Measurements from ENCODE around the gene ARHGEF28. TPM values are rescaled to one million over a fixed set of nuclear protein-coding genes. Genes with fewer than 3 reads are reported as not detected.
A peak's percentile ranks its signal among the peaks of the same experiment; 100 is the strongest.

The ARHGEF28 gene
- total and polyA plus RNA-seq, 2 of the 13 experiments (the other 11 are each of a cell fraction or from before 2014, with no cell fraction given) = 17.4 to 34.1 TPM

- TF ChIP-seq ZNF567 (CRISPR knock-in tag; IDR thresholded peaks at IDR 0.05; ENCODE audit: borderline replicate concordance) (no peak), ZFP36 (IDR thresholded peaks at IDR 0.05; ENCODE audit: borderline replicate concordance, low read depth, low read length, partially characterized antibody) (no peak), PRDM4 (CRISPR knock-in tag; IDR thresholded peaks at IDR 0.05; ENCODE audit: borderline replicate concordance) (no peak), ZNF263 (CRISPR knock-in tag; IDR thresholded peaks at IDR 0.05) (no peak), PHF8 (CRISPR knock-in tag; IDR thresholded peaks at IDR 0.05) (0 out of 2 replicates have a peak, but pooled peaks have one; percentile 2), CHCHD3 (CRISPR knock-in tag; IDR thresholded peaks at IDR 0.05) (no peak), ATF4 (CRISPR knock-in tag; IDR thresholded peaks at IDR 0.05) (no peak), ZNF3 (CRISPR knock-in tag; IDR thresholded peaks at IDR 0.05) (no peak), FOSL1 (CRISPR knock-in tag; IDR thresholded peaks at IDR 0.05; ENCODE audit: borderline replicate concordance) (no peak), HOXA9 (CRISPR knock-in tag; IDR thresholded peaks at IDR 0.05; ENCODE audit: borderline replicate concordance) (no peak), FOSL2 (CRISPR knock-in tag; IDR thresholded peaks at IDR 0.05) (peak; percentile 60), ZNF775 (CRISPR knock-in tag; IDR thresholded peaks at IDR 0.05; ENCODE audit: borderline replicate concordance) (no peak), RARA (CRISPR knock-in tag; IDR thresholded peaks at IDR 0.05) (0 out of 2 replicates have a peak, but pooled peaks have one; percentile 12), HNF4G (IDR thresholded peaks at IDR 0.05; ENCODE audit: borderline replicate concordance, low read depth, low read length) (no peak; the same call in 1 of the 2 replicates), HNF4G (CRISPR knock-in tag; IDR thresholded peaks at IDR 0.05; ENCODE audit: borderline replicate concordance, low read depth) (no peak), ZNF749 (CRISPR knock-in tag; IDR thresholded peaks at IDR 0.05; ENCODE audit: borderline replicate concordance) (no peak)
Measured at GRCh38 chr5:73654171-73654811, 28.3 kb downstream of the ARHGEF28 start (continued).
